Liver (tissue), 9 donors: ENCODE measurements around the gene LCN10. TPM values are rescaled to one million over a fixed set of nuclear protein-coding genes. Genes with fewer than 3 reads are reported as not detected.

Experiments used
- DNase-seq: peaks from one replicate; pipeline ENCODE4 v3.0.0-alpha.2; 2017; ENCODE audit warnings: low spot score
- H3K27ac ChIP-seq, 2 donors: one replicate each; pipeline ENCODE4 v1.7.0; 2013; ENCODE audit warnings: inconsistent platforms in 2 of 2, low read length in 2 of 2, control low read depth in 1 of 2, low read depth in 1 of 2, mild to moderate bottlenecking in 1 of 2
- H3K27me3 ChIP-seq, 4 donors: one replicate each; pipeline versions ENCODE4 v1.6.1 to v1.7.0; 2013; ENCODE audit warnings: low read length in 3 of 4, inconsistent platforms in 1 of 4, mild to moderate bottlenecking in 1 of 4, moderate library complexity in 1 of 4; ENCODE audit not compliant: control insufficient read depth in 4 of 4, insufficient read depth in 4 of 4
- H3K36me3 ChIP-seq, 4 donors: one replicate each; pipeline versions ENCODE4 v1.6.1 to v1.7.0; 2013; ENCODE audit warnings: low read length in 3 of 4, mild to moderate bottlenecking in 3 of 4, low read depth in 1 of 4, moderate library complexity in 1 of 4; ENCODE audit not compliant: control insufficient read depth in 4 of 4, insufficient read depth in 3 of 4
- H3K4me1 ChIP-seq, 4 donors: one replicate each; pipeline versions ENCODE4 v1.6.1 to v1.7.0; 2013; ENCODE audit warnings: low read length in 3 of 4, mild to moderate bottlenecking in 3 of 4, moderate library complexity in 1 of 4; ENCODE audit not compliant: control insufficient read depth in 4 of 4, insufficient read depth in 4 of 4
- H3K4me3 ChIP-seq, 3 donors: one replicate each; pipeline versions ENCODE4 v1.6.1 to v1.7.0; 2013; ENCODE audit warnings: low read length in 3 of 3, control low read depth in 1 of 3, low read depth in 1 of 3, mild to moderate bottlenecking in 1 of 3
- H3K9ac ChIP-seq, 2 donors: one replicate each; pipeline ENCODE4 v1.7.0; 2013; ENCODE audit warnings: low read length in 2 of 2, mild to moderate bottlenecking in 2 of 2, moderate library complexity in 2 of 2, control low read depth in 1 of 2, low read depth in 1 of 2
- H3K9me3 ChIP-seq, 4 donors: one replicate each; pipeline versions ENCODE4 v1.6.1 to v1.7.0; 2013; ENCODE audit warnings: low read length in 3 of 4; ENCODE audit not compliant: control insufficient read depth in 4 of 4
- ATF3 ChIP-seq: IDR thresholded peaks from 2 replicates; pipeline ENCODE4 v1.6.1; 2016; ENCODE audit warnings: antibody characterized with exemption
- CTCF ChIP-seq: fragments of 150-350 bp; IDR thresholded peaks from 2 replicates; pipeline ENCODE4 v1.5.1; 2017; ENCODE audit warnings: improper control_type of control experiment, low read depth, low read length; ENCODE audit not compliant: missing input control
- EGR1 ChIP-seq, 2 donors: IDR thresholded peaks; 2 replicates each; pipeline ENCODE4 v1.6.1; 2016 to 2018; ENCODE audit warnings: antibody characterized with exemption in 2 of 2, low read depth in 2 of 2
- HNF4A ChIP-seq, 2 donors: conservative IDR thresholded peaks; 2 replicates each; pipeline ENCODE4 v1.6.1; 2016; ENCODE audit warnings: antibody characterized with exemption in 2 of 2, mild to moderate bottlenecking in 2 of 2
- NR2F2 ChIP-seq: IDR thresholded peaks from 2 replicates; pipeline ENCODE4 v1.6.1; 2016; ENCODE audit warnings: antibody characterized with exemption
- SP1 ChIP-seq: IDR thresholded peaks from 2 replicates; pipeline ENCODE4 v1.6.1; 2018; ENCODE audit warnings: antibody characterized with exemption, mild to moderate bottlenecking
- YY1 ChIP-seq: IDR thresholded peaks from 2 replicates; pipeline ENCODE4 v1.6.1; 2016; ENCODE audit warnings: antibody characterized with exemption, mild to moderate bottlenecking
- WGBS: extraction: QIAGEN DNeasy Blood & Tissue Kit; methylation state at CpG from one replicate; pipeline ENCODE4 v1.1.7; 2013; 5-methylcytosine and 5-hydroxymethylcytosine counted together
- polyA plus RNA-seq, 2 donors: library from polyadenylated mRNA; stranded (reverse) in 1 of 2; unstranded in 1 of 2; fragments of 200-250 nt in 1 of 2; fragments of >200 nt in 1 of 2; fragmentation: Nextera tagmentation in 1 of 2; extraction: Ambion mirVana in 1 of 2; gene quantifications; one replicate each; pipeline versions ENCODE4 v1.2.1 to v1.2.3, GENCODE V29; 2013 to 2015
- total RNA-seq, 2 donors: library from RNA; depleted of rRNA; stranded (reverse); fragments of >200 nt; gene quantifications; one replicate each; pipeline ENCODE4 v1.2.3, GENCODE V29; 2014
- donor health status: healthy.
- donor health status: healthy.
- donor health status: healthy.
- donor health status: healthy.
- donor health status: healthy.

LCN10 gene
- total and polyA plus RNA-seq, 4 donors: 0.08 to 0.14 (median 0.11) TPM

- TF ChIP-seq SP1 (no peak), NR2F2 (no peak), EGR1 (IDR thresholded peaks at IDR 0.05; ENCODE audit: low read depth in 2 of 2) (no peak), YY1 (no peak), CTCF (no peak), HNF4A (conservative IDR thresholded peaks at IDR 0.05) (no peak), ATF3 (no peak)
- Histone ChIP-seq H3K27ac (no peak overlapping the region), H3K4me1 (peaks cover 0 to 2% (median 0%) of the 10 kb centered on the region in 4 donors), H3K27me3 (no peaks in the 10 kb centered on the region), H3K4me3 (no peak overlapping the region), H3K9me3 (peaks cover 4 to 8% (median 5%) of the 10 kb centered on the region in 4 donors), H3K9ac (no peak overlapping the region), H3K36me3 (no peaks in the 10 kb centered on the region)
- DNase-seq: no peak
- WGBS: 86% methylated on average over 7 of the region's 7 CpGs
These were observed 30.8 kb upstream of the LCN10 start for GRCh38 chr9:136773386-136774044.

- WGBS: 86% methylated on average over 3 of the region's 3 CpGs
These were observed 29.2 kb upstream of the LCN10 start for GRCh38 chr9:136771907-136772415.

More at GRCh38 chr9:136771907-136772415, 29.2 kb upstream of the LCN10 start:
- TF ChIP-seq CTCF: no peak
- no peak for TF ChIP-seq ATF3
- Histone ChIP-seq H3K9me3 (peaks cover 4 to 8% (median 5%) of the 10 kb centered on the region in 4 donors), H3K36me3 (no peaks in the 10 kb centered on the region), H3K4me3 (no peak overlapping the region), H3K4me1 (no peaks in the 10 kb centered on the region), H3K9ac (no peak overlapping the region), H3K27me3 (no peaks in the 10 kb centered on the region), H3K27ac (no peak overlapping the region)
- DNase-seq: no peak
